Spinal cord (tissue), 10 donors: Measurements from ENCODE around the gene NOL12. TPM values are rescaled to one million over a fixed set of nuclear protein-coding genes. Genes with fewer than 3 reads are reported as not detected.
"Not testable (repeated sequence)": the region's sequence is repeated elsewhere in the genome, so short reads cannot be mapped to it uniquely, and the experiment has no call there.

Experiments
- DNase-seq, 6 donors: peaks; one replicate each; pipeline versions ENCODE4 v3.0.0 to v3.0.0-alpha.2; 2013 to 2015; ENCODE audit warnings: low spot score in 6 of 6, low read depth in 4 of 6
- H3K27ac ChIP-seq: one replicate; pipeline ENCODE4 v1.5.1; 2013; ENCODE audit warnings: low read depth, low read length, control low read depth
- H3K27me3 ChIP-seq: one replicate; pipeline ENCODE4 v1.6.1; 2013; ENCODE audit warnings: low read length; ENCODE audit not compliant: control insufficient read depth, insufficient read depth
- H3K36me3 ChIP-seq: one replicate; pipeline ENCODE4 v1.6.1; 2013; ENCODE audit warnings: low read length; ENCODE audit not compliant: control insufficient read depth, insufficient read depth
- H3K4me1 ChIP-seq: one replicate; pipeline ENCODE4 v1.6.1; 2013; ENCODE audit warnings: low read length; ENCODE audit not compliant: control insufficient read depth, insufficient read depth
- H3K4me3 ChIP-seq: one replicate; pipeline ENCODE4 v1.5.1; 2013; ENCODE audit warnings: low read depth, low read length, control low read depth
- H3K9me3 ChIP-seq: one replicate; pipeline ENCODE4 v1.6.1; 2013; ENCODE audit warnings: low read length; ENCODE audit not compliant: control insufficient read depth, insufficient read depth
- WGBS: methylation state at CpG from one replicate; pipeline ENCODE4 v1.1.5; 2013; ENCODE audit warnings: missing lambda C conversion rate; ENCODE audit not compliant: insufficient coverage; 5-methylcytosine and 5-hydroxymethylcytosine counted together
- polyA plus RNA-seq, 2 donors: library from polyadenylated mRNA; unstranded; fragments of 120-200 nt; gene quantifications; one replicate each; pipeline ENCODE4 v1.2.1, GENCODE V29; 2013; ENCODE audit not compliant: insufficient read length in 2 of 2
- total RNA-seq, 2 donors: library from RNA; depleted of rRNA in 1 of 2; stranded (reverse); fragments of 120-200 nt in 1 of 2; fragments of >200 nt in 1 of 2; gene quantifications; one replicate each; pipeline versions ENCODE4 v1.2.3 to v1.2.4, GENCODE V29; 2013 to 2014
- donor health status: healthy.

Gene NOL12
- total and polyA plus RNA-seq, 4 donors: 12.2 to 40.6 (median 33.9) TPM

DNA sequence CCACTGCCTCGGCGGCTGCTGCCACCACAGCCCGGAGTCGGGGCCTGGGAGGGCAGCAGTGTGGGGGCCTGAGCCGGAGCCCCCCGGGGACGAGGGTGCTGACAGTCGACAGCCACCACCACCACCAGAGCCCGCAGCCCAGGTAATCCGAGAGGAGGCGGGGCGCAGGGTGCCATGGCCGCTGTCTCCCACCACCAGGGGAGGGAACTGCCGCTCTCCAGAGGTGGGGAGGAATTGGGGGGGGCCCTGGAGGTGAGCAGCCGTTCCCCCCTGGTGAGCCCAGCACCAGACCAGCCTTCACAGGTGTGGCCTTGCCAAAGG is 23.3 kb downstream of the NOL12 start:
- peaks cover 68% of the 10 kb centered on the region for H3K36me3 ChIP-seq
- no peaks in the 10 kb centered on the region for H3K27me3 ChIP-seq
- no peaks in the 10 kb centered on the region for H3K9me3 ChIP-seq
- DNase-seq: no peak
- 88% methylated on average over 9 of the region's 15 CpGs for WGBS
- H3K4me1 ChIP-seq: peaks cover 5% of the 10 kb centered on the region
- H3K4me3 ChIP-seq: no peak overlapping the region
- H3K27ac ChIP-seq: no peak overlapping the region

DNA sequence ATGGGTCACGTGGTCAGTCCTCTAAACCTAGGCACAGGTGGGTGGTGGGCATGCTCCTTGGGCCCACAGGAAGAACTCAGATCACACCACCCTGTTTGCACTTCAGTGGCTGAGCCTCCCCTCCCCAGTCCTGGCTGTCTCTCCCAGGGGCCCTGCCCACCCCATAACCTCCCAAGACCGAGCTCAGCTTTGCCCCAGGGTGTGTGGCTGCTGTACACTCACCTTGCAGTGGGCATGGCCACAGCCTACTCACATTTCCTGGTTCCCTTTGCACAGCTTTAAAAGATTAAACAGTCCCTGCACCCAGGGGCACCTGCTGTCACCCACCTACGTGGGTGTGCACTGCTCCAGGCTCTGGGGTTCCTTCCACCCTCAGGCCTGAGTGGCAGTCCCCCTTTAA is 24.5 kb downstream of the NOL12 start:
- WGBS: 91% methylated on average over 3 of the region's 3 CpGs
- Histone ChIP-seq H3K4me3 (no peak overlapping the region), H3K4me1 (peaks cover 5% of the 10 kb centered on the region), H3K27ac (no peak overlapping the region), H3K36me3 (peaks cover 60% of the 10 kb centered on the region), H3K27me3 (no peaks in the 10 kb centered on the region), H3K9me3 (no peaks in the 10 kb centered on the region)
- DNase-seq: no peak

DNA sequence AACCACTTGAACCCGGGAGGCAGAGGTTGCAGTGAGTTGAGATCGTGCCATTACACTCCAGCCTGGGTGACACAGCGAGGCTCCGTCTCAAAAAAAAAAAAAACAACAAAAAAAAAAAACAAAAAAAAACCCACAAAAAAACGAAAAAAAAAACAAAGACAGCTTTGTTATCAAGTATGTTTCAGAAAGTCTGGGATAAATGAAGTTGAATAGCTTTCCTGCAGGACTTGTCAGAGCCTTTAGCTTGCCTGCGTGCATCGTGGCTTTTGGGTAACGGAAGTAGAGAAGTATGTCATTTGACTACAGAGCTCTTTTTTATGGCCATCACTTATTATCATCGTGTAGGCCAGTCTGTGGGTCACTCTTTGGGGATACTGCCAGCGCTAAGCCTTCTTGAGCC is 25.3 kb downstream of the NOL12 start:
- Histone ChIP-seq H3K27me3 (no peaks in the 10 kb centered on the region), H3K4me3 (no peak overlapping the region), H3K36me3 (peaks cover 60% of the 10 kb centered on the region), H3K27ac (no peak overlapping the region), H3K4me1 (peaks cover 5% of the 10 kb centered on the region), H3K9me3 (no peaks in the 10 kb centered on the region)
- WGBS: 92% methylated on average over 4 of the region's 10 CpGs
- no peak for DNase-seq

DNA sequence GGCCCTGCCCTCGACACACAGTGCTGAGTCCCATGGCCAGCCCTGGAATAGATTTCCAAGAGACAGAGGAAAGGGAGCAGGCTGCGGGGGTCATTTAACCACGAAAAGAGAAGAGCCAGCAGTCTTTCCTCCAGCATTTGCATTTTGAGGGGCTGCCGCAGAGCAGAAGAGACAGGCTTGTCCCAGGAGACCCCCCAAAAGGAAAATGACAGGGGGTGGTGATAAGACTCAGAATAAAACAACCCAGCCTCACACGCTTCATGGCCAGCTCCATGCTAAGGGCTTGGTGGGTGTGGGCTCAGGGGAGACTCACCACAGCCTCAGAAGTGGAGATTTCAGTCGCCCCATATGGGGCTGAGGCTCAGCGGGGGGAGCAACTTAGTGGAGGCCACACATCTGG is 27.6 kb downstream of the NOL12 start:
- no peak for DNase-seq
- H3K9me3 ChIP-seq: no peaks in the 10 kb centered on the region
- no peak overlapping the region for H3K4me3 ChIP-seq
- H3K4me1 ChIP-seq: peaks cover 3% of the 10 kb centered on the region
- peaks cover 55% of the 10 kb centered on the region for H3K36me3 ChIP-seq
- WGBS: 93% methylated on average over 5 of the region's 7 CpGs
- no peak overlapping the region for H3K27ac ChIP-seq
- no peaks in the 10 kb centered on the region for H3K27me3 ChIP-seq

DNA sequence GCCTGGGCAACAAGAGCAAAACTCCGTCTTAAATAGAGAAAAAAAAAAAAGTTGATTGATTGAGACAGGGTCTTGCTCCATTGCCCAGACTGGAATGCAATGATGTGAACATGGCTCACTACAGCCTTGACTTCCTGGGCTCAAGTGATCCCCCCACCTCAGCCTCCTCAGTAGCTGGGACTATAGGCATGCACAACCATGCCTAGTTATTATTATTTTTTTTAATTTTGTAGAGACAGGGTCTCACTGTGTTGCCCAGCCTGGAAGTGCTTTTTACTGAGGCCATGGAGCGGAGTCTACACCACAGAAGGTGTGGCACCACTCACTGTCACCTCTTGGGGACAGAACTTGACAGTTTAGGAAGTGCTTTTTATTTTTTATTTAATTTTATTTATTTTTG is 28.5 kb downstream of the NOL12 start:
- Histone ChIP-seq H3K27me3 (no peaks in the 10 kb centered on the region), H3K4me3 (no peak overlapping the region), H3K36me3 (peaks cover 52% of the 10 kb centered on the region), H3K27ac (no peak overlapping the region), H3K9me3 (no peaks in the 10 kb centered on the region), H3K4me1 (no peaks in the 10 kb centered on the region)
- no peak for DNase-seq
- 63% methylated on average over 1 of the region's 2 CpGs for WGBS

DNA sequence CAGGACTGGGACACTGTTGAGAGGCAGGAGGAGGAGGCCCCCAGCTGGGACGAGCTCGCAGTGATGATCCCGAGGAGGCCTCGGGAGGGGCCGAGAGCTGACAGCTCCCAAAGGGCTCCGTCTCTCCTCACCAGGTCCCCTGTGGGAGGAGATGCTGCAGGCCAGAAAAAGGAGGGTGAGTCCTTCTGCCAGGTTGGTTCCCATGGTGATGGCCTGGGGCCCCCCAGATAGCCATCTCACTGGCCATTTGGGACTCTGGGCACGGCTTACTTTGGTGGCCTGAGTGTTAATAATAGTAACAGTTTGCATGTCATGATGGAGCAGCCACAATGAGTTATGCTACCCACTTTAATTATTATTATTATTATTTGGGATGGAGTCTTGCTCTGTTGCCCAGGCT is 29.6 kb downstream of the NOL12 start:
- no peaks in the 10 kb centered on the region for H3K4me1 ChIP-seq
- H3K36me3 ChIP-seq: peaks cover 47% of the 10 kb centered on the region
- H3K27ac ChIP-seq: no peak overlapping the region
- H3K9me3 ChIP-seq: no peaks in the 10 kb centered on the region
- WGBS: 100% methylated on average over 1 of the region's 7 CpGs
- no peak overlapping the region for H3K4me3 ChIP-seq
- H3K27me3 ChIP-seq: no peaks in the 10 kb centered on the region
- DNase-seq: no peak

DNA sequence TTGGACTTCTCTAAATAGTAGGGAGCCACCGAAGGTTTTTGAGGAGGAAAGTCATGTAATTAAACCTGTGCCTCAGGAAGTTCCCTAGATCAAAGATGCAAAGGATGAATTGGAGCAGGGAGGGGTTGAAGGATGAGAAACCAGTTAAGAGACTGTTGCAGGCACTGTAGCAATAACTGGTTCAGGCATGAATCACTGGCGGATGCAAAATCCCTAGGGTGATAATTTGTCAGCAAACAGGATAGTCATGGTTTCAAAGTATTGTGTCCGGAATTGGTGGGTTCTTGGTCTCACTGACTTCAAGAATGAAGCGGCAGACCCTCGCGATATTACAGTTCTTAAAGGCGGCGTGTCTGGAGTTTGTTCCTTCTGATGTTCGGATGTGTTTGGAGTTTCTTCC is 30.6 kb downstream of the NOL12 start:
- 94% methylated on average over 9 of the region's 9 CpGs for WGBS

DNA sequence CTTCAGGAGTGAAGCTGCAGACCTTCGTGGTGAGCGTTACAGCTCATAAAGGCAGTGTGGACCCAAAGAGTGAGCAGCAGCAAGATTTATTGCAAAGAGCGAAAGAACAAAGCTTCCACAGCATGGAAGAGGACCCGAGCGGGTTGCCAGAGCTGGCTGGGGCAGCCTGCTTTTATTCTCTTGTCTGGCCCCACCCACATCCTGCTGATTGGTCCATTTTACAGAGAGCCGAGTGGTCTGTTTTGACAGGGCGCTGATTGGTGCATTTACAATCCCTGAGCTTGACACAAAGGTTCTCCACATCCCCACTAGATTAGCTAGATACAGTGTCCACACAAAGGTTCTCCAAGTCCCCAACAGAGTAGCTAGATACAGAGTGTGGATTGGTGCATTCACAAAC is 31.1 kb downstream of the NOL12 start:
- H3K9me3 ChIP-seq, DNase-seq, H3K27me3 ChIP-seq, H3K4me1 ChIP-seq, H3K27ac ChIP-seq, H3K4me3 ChIP-seq: not testable (repeated sequence)
- 18% methylated on average over 4 of the region's 7 CpGs for WGBS
- H3K36me3 ChIP-seq: peaks cover 52% of the 10 kb centered on the region

More for the DNA sequence above, 30.6 kb downstream of the NOL12 start:
- no peak overlapping the region for H3K4me3 ChIP-seq
- no peak overlapping the region for H3K27ac ChIP-seq
- H3K36me3 ChIP-seq: peaks cover 52% of the 10 kb centered on the region
- no peaks in the 10 kb centered on the region for H3K4me1 ChIP-seq
- no peaks in the 10 kb centered on the region for H3K9me3 ChIP-seq
- DNase-seq: no peak
- no peaks in the 10 kb centered on the region for H3K27me3 ChIP-seq

DNA sequence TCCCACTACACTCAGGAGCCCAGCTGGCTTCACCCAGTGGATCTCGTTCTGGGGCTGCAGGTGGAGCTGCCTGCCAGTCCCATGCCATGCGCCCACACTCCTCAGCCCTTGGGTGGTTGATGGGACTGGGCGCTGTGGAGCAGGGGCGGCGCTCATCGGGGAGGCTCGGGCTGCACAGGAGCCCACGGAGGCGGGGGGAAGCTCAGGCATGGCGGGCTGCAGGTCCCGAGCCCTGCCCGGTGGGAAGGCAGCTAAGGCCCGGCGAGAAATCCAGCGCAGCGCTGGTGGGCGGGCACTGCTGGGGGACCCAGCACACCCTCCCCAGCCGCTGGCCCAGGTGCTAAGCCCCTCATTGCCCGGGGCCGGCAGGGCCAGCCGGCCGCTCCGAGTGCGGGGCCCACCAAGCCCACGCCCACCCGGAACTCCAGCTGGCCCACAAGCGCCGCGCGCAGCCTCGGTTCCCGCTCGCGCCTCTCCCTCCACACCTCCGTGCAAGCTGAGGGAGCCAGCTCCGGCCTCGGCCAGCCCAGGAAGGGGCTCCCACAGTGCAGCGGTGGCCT is 31.7 kb downstream of the NOL12 start:
- H3K4me1 ChIP-seq, DNase-seq, H3K4me3 ChIP-seq, H3K9me3 ChIP-seq, H3K27ac ChIP-seq, H3K27me3 ChIP-seq: not testable (repeated sequence)
- H3K36me3 ChIP-seq: peaks cover 52% of the 10 kb centered on the region
- WGBS: 93% methylated on average over 38 of the region's 38 CpGs

DNA sequence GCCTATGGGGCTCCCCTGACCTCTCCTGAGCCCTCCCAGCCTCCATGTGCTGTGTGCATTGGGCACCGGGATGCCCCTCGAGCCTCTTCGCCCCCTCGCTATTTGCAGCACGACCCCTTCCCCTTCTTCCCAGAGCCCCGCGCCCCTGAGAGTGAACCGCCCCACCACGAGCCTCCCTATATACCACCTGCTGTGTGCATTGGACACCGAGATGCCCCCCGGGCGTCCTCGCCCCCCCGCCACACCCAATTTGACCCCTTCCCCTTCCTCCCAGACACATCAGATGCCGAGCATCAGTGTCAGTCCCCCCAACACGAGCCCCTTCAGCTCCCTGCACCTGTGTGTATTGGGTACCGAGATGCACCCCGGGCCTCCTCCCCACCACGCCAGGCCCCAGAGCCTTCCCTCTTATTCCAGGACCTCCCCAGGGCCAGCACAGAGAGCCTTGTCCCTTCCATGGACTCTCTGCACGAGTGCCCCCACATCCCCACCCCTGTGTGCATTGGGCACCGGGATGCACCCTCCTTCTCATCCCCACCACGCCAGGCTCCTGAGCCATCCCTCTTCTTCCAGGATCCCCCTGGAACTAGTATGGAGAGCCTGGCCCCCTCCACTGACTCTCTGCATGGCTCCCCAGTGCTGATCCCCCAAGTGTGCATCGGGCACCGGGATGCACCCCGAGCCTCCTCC is 39.6 kb downstream of the NOL12 start:
- 90% methylated on average over 19 of the region's 25 CpGs for WGBS
- H3K36me3 ChIP-seq: peaks cover 45% of the 10 kb centered on the region
- H3K27me3 ChIP-seq: no peaks in the 10 kb centered on the region

More for the DNA sequence above, 39.6 kb downstream of the NOL12 start:
- H3K27ac ChIP-seq: no peak overlapping the region
- no peaks in the 10 kb centered on the region for H3K4me1 ChIP-seq
- no peaks in the 10 kb centered on the region for H3K9me3 ChIP-seq
- no peak for DNase-seq
- no peak overlapping the region for H3K4me3 ChIP-seq
